ENCODE data around the gene TMEM140. TPM values are rescaled to one million over a fixed set of nuclear protein-coding genes. Genes with fewer than 3 reads are reported as not detected.

Gene TMEM140
- total and polyA plus RNA-seq, 2 of the 13 experiments (the other 11 are each of a cell fraction or from before 2014, with no cell fraction given): 9.2 to 21.7 TPM

- BruUV-seq (replicated peaks): no TSS peak
- in situ Hi-C loops (cut with HindIII; ENCODE audit: extremely low pct_ligation_motif_present, low pct_unique_long_range_greater_than_20kb) (no loop called here), intact Hi-C loops (cut with micrococcal nuclease; ENCODE audit: unreplicated experiment) (no loop called here)
- no peak overlapping the region for H3K27ac ChIP-seq (ENCODE audit: extremely low read length, insufficient read depth, low read length)
- peaks cover 30% of the 10 kb centered on the region for H3K9me3 ChIP-seq (ENCODE audit: low read length)
- H3K4me3 ChIP-seq (replicated peaks in 1 of 3; ENCODE audit: insufficient read depth in 1 of 3, low read depth in 2 of 3, low read length in 3 of 3): no peak overlapping the region
- H3K4me2 ChIP-seq (ENCODE audit: low read depth, low read length): no peak overlapping the region
- peaks cover 8% of the 10 kb centered on the region for H3K4me1 ChIP-seq (ENCODE audit: insufficient read depth, low read length)
- H2AFZ ChIP-seq (ENCODE audit: low read length): no peak overlapping the region
- ChIA-PET POLR2A (interaction anchor here (0.8 to 1.5 kb wide), 2 partner anchors 29 to 196 kb away, joined by 3 read pairs; partner anchors contain the start of genes AGBL3 and WDR91), CTCF (ENCODE audit: low intra/inter-chr PET ratio, low total read pairs) (no interaction called here)
- FAIRE-seq (no peak), ATAC-seq (no peak; the same call in 2 of the 3 replicates), DNase-seq (ENCODE audit: low spot score) (no peak)
- H3K79me2 ChIP-seq (ENCODE audit: insufficient read depth, low read length): peaks cover 5% of the 10 kb centered on the region
- 98% methylated on average over 20 of the region's 31 CpGs for WGBS (ENCODE audit: low lambda C conversion rate)
- no peaks in the 10 kb centered on the region for H3K27me3 ChIP-seq (ENCODE audit: control insufficient read depth in 1 of 2, insufficient read depth in 2 of 2, low read length in 2 of 2)
- H4K20me1 ChIP-seq (ENCODE audit: insufficient read depth, low read length): peaks cover under 1% of the 10 kb centered on the region; the same call in 1 of the 2 replicates
- H3K9ac ChIP-seq (ENCODE audit: insufficient read depth, low read depth, low read length): no peak overlapping the region
- H3K36me3 ChIP-seq (replicated peaks in 1 of 2; ENCODE audit: control insufficient read depth in 1 of 2, insufficient read depth in 2 of 2, low read length in 2 of 2): peaks cover 22 to 75% of the 10 kb centered on the region in 2 experiments
- TF ChIP-seq SYNCRIP (IDR thresholded peaks at IDR 0.05; ENCODE audit: insufficient read depth, low read depth, low read length): no peak
- TF ChIP-seq AGO2 (optimal IDR thresholded peaks at IDR 0.05; ENCODE audit: low read depth, low read length): peak; percentile 86
- TF ChIP-seq KDM6A (CRISPR knock-in tag; IDR thresholded peaks at IDR 0.05; ENCODE audit: low read depth): no peak
- 0 out of 2 replicates have a peak, but pooled peaks have one; percentile 17 for TF ChIP-seq POLR2G (IDR thresholded peaks at IDR 0.05; ENCODE audit: low read depth, low read length)
- TF ChIP-seq ZSCAN9 (CRISPR knock-in tag; IDR thresholded peaks at IDR 0.05; ENCODE audit: borderline replicate concordance): no peak
- peak; percentile 65 for TF ChIP-seq RBFOX2 (IDR thresholded peaks at IDR 0.05; ENCODE audit: low read depth, low read length)
- no peak for TF ChIP-seq ELF4 (CRISPR knock-in tag; IDR thresholded peaks at IDR 0.05; ENCODE audit: borderline replicate concordance)
- TF ChIP-seq ZNF879 (CRISPR knock-in tag; IDR thresholded peaks at IDR 0.05): no peak
- TF ChIP-seq ZNF704 (CRISPR knock-in tag; IDR thresholded peaks at IDR 0.05; ENCODE audit: borderline replicate concordance): no peak
- no peak for TF ChIP-seq ZNF138 (CRISPR knock-in tag; IDR thresholded peaks at IDR 0.05; ENCODE audit: low read depth)
- no peak for TF ChIP-seq ZNF326 (CRISPR knock-in tag; IDR thresholded peaks at IDR 0.05; ENCODE audit: borderline replicate concordance)
- TF ChIP-seq ZNF484 (CRISPR knock-in tag; IDR thresholded peaks at IDR 0.05; ENCODE audit: borderline replicate concordance, low read depth): no peak
- TF ChIP-seq PCBP2 (optimal IDR thresholded peaks at IDR 0.05; ENCODE audit: low read depth, low read length, poor library complexity, severe bottlenecking): no peak
- no peak for TF ChIP-seq JUNB (CRISPR knock-in tag; IDR thresholded peaks at IDR 0.05; ENCODE audit: borderline replicate concordance)
- no peak for TF ChIP-seq ZNF207 (IDR thresholded peaks at IDR 0.05; ENCODE audit: borderline replicate concordance)
- TF ChIP-seq ZNF687 (CRISPR knock-in tag; IDR thresholded peaks at IDR 0.05): 0 out of 2 replicates have a peak, but pooled peaks have one; percentile 19
- TF ChIP-seq ZNF550 (CRISPR knock-in tag; IDR thresholded peaks at IDR 0.05; ENCODE audit: borderline replicate concordance): no peak
- no peak for TF ChIP-seq ZNF17 (CRISPR knock-in tag; IDR thresholded peaks at IDR 0.05)
Observed at GRCh38 chr7:135181929-135182678, 34.2 kb downstream of the TMEM140 start.
